Non-pigmented ciliary epithelial cell (primary cell): Measurements from ENCODE around the gene C19orf47.
A peak's percentile ranks its signal among the peaks of the same experiment; 100 is the strongest.

Experiments
- DNase-seq: peaks from one replicate; pipeline ENCODE4 v3.0.0-alpha.2; 2010; ENCODE audit warnings: low read depth

Gene C19orf47, protein sequence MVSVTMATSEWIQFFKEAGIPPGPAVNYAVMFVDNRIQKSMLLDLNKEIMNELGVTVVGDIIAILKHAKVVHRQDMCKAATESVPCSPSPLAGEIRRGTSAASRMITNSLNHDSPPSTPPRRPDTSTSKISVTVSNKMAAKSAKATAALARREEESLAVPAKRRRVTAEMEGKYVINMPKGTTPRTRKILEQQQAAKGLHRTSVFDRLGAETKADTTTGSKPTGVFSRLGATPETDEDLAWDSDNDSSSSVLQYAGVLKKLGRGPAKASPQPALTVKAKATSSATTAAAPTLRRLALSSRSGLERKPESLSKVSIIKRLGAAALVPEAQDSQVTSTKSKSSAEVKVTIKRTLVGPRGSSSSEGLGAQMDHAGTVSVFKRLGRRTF

DNA sequence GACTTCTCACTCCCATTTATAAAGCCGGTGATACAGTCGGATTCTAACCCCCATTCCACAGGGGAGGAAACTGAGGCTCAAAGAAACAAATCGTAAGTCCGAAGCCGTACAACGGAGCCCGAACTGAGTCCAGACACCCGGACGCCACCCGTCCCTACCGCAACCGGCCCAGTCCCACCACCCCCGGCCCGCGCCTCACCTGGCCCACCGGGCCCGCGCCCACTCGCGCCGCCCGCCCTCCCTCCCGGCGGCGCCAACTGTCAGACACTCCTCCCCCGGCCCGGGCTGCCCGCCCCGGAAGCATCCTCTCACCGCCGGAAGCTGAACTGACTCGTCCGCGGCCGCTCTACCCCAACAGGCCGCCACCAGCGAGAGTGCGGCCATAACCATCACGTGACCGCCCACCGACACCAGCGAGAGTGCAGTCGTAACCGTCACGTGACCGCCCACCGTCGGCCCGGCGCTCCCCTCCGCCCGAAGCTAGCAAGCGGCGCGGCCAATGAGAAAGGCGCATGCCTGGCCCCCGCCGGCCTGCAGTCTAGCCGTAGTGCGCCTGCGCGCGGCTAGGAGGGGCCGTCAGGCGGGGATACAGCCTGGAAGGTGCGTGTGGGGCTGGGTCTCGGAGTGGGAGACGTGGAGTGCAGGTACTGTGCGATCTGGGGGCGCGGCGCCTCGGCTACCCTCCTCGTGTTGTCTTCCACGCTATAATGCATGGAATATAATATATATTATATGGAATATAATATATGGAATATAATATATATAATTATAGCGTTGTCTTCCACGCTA lies at the start of gene C19orf47, which contains the start of gene PLD3:
Gene C19orf47, minus strand, starts transcription at position 273 of the 789 bp plus-strand sequence. CDS start 6,540 bp downstream, outside the sequence.
Gene PLD3, plus strand, starts transcription at position 571 of the 789 bp plus-strand sequence. CDS start 17,789 bp downstream, outside the sequence.
- peak; percentile 91 for DNase-seq

DNA sequence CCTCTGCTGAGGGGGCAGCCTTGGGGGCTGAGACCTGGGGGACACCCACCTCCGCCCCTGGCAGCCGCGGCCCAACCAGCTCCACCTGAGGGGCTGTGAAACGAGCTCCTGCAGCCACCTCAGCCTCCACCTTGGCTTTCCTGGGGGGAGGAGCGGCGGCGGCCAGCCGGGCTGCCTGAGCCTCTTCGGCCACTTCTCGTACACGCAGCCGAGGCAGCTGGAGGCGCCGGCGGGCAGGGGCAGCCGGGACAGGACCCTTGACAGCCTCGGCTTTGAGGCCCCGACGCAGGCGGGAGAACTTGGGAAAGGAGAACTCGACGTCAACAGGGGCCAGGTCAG lies 49.3 kb upstream of the C19orf47 start:
- no peak for DNase-seq

DNA sequence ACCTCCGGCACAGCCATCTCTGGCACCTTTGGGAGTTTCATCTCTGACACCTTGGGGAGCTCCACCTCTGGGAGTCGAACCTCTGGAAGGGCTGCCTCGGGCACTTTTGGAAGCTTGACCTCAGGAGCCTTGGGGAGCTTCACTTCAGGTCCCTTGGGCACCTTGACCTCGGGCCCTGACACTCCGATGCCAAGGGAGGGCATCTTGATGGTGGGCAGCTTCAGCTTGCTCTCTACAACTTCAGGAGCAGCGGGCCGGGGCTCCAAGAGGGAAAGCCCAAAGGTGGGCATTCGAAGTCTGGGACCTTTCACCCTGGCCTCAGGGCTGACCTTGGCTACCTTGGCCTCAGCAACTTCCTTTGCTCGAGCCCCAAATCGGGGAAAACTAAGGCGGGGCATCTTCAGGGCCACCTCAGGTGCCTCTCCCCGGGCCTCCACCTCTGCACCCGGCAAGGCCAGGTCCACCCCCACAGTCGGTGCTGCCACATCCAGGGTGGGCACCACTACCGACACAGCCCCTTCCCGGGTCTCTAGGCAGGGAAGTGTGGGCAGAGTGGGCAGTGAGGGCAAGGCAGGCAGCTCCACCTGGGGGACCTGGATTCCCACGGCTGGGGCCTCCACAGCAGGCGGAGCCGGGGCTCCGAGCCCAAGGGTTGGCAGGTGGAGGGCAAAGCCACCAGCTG lies 48.8 kb upstream of the C19orf47 start:
- DNase-seq, result no peak

DNA sequence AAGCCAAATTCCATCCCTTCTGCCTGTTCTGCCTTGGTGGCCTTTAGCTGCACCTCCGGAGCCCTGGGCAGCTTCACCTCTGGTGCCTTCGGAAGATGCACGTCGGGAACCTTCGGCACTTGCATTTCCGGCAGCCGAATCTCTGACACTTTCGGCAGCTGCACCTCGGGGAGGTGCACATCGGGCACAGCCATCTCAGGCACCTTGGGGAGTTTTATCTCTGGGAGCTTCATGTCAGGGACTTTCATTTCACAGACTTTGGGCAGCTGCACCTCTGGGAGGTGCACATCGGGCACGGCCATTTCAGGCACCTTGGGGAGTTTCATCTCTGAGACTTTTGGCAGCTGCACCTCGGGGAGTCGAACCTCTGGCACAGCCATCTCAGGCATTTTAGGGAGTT lies 47.8 kb upstream of the C19orf47 start:
- DNase-seq, result no peak

DNA sequence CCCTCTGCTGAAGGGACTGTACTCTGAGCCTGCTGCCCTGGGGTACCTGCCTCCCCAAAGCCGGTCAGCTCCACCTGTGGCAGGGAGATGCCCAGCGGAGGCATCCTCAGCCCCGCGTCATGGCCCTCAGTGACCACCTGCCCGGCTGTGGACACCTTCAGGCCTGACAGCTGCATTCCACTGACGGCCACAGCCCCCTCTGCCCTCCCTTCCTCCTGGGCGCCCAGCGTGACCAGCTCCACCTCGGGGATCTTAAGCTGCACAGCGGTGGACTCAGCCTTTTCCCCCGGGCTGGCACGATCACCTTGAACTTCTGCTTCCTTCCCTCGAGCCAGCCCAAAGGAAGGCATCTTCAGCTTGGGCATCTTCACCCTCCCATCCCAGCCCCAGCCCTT lies 46.6 kb upstream of the C19orf47 start:
- no peak for DNase-seq

DNA sequence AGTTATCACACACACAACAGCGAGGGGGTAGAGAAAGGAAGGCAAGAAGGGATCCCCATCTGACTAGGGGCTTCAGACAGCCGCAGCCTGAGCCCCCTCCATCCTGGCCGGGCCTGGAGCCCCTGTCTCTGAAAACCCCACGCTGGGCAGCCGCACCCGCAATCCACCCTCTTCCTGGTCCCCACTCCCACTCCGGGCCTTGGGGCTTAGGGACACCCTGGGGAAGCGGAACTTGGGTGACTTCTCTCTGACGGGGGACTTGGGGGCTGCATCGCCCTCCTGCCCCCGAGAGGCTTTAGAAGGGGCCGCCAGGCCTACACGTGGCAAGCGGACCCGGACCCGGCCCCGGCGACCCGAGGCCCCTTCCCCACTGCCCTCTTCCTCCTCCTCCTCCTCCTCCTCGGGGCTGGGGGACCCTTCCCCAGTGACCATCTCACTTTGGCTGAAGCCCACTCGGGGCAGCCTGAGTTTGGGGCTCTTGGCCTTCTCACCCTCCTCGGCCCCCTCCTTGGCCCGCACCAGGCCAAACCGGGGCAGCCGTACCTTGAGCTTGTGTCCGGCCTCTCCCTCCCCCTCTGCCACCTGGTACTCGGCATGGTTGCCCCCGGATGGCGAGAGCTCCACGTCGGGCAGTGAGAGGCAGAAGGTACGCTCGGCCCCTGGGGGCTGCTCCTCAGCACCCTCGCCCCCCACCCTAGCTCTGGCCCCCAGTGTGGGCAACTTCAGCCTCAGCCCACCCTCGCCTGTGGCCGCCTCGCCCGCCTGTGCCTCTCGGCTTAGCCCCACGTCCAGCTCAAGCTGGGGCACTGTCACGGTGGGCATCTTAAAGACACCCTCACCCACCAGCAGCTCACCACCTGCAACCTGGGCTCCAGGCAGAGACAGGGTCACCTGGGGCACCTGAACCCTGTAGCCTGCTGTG lies 46.0 kb upstream of the C19orf47 start:
- DNase-seq, result no peak

DNA sequence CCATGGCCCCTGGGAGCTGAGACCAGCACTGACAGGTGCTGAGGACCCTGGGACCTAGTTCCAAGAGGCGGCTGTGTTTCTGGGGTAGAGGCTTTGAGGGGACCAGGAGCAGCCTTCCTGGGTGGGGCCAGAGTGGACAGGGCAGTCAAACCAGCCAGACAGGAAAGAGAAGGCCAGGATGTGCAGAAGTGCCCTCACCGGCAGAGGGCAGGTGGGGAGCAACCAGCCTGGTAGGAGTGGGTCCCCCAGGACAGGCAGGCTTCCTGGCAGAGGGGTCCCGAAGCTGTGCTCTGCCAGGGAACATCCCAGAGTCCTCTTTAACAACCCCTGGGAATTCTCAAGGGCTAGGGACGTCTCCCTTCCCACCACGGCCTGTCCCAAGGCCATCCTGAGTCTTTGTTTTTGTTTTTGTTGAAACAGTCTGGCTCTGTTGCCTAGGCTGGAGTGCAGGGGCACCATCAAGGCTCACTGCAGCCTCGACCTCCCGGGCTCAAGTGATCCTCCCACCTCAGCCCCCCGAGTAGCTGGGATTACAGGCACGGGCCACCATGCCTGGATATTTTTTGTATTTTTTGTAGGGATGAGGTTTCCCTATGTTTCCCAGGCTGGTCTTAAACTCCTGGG lies 44.8 kb upstream of the C19orf47 start:
- no peak for DNase-seq

DNA sequence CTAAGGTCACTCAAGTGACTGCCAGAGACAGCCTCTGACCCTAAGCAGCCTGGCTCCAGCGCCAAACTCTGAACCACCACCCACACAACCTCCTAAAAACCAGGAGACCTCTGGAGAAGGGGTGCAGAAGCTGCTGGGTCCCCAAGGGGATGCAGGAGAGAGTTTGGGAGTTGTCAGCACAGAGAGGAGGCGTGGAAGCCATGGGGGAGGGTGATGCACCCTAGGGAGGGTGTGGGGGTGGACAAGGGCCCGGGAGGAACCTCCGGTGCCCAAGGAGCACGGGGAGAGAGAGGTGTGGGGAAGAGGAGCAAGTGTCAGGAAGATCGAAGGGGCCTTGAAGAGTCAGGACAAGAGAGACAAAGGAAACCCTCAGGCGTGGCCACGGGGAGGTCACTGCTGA lies 43.9 kb upstream of the C19orf47 start:
- no peak for DNase-seq

DNA sequence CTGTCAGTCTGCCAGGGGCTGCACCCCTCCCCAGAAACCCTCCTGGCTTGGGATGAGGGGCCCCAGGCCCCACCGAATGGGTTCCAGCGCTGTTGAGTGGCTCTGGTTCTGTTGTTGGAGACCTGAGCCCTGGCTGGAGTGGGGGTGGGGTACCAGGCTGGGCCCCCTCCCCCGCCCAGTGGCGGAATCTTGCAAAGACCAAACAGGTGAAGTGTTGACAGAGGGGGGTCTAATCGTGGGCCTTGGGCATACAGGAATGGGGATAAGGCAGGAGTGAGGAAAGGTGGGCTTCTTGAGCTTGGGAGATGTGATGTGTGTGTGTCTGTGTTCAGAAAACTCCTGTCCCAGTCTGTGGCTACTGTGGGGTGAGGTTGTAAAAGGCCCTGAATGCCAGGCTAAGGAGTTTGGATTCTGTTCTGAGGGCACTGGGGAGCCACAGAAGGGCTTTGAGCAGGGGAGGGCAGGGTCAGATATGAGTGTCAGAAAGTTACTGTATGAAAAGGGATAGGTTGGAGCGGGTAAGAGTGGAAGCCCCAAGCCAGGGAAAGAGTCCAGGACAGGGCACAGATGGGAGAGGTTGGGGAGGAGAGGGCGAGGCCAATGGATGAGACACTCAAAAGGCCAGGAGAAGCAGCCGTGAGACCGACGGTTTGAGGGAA lies 42.0 kb upstream of the C19orf47 start, which contains the start of gene HIPK4:
Gene HIPK4, minus strand, starts transcription at position 98 of the 659 bp plus-strand sequence. CDS start 279 bp downstream, outside the sequence.
- no peak for DNase-seq

DNA sequence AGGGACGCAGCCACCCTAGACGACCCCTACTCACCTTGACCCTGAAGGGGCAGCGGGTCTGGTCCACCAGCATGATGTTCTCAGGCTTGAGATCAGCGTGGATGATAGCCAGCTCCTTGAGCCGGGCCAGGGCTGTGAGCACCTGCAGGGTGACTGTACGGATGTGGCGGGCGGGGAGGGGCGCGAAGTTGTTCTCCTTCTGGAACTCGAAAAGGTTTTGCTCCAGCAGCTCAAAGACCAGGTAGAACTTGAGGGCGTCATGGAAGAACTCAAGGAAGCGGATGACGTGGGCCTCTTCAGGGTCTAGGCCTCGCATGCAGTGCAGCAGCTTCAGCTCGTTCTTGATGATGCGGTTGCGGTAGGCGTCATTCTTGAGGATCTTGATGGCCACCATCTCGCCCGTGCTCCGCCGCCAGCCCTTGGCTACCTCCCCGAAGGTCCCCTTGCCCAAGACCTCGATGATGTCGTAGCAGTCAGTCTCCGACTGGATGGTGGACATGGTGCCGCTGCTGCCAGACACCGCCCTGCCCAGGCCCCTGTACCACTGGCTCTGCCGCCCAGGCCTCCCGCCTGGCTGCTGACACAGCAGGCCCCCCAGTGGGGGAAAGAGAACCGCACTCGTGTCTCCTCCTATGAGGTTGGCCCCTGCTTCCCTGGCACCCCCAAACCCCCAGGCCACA lies 41.3 kb upstream of the C19orf47 start:
- DNase-seq, result no peak

DNA sequence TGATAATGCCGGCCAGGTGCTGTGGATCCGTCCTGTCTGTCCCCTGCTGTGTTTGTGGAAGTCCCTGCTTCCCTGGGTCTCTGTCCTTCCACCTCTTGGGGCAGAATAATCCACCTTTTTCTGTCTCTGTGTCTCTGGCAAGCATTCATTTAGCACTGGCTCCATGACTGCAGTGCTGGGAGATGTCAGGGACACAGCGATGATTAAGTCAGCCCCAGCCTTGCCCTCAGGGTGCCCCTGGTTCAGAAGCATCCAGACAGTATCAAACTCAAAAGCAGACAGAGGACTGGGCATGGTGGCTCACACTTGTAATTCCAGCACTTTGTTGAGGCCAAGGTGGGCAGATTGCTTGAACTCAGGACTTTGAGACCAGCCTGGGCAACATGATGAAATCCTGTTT lies 40.3 kb upstream of the C19orf47 start:
- no peak for DNase-seq

DNA sequence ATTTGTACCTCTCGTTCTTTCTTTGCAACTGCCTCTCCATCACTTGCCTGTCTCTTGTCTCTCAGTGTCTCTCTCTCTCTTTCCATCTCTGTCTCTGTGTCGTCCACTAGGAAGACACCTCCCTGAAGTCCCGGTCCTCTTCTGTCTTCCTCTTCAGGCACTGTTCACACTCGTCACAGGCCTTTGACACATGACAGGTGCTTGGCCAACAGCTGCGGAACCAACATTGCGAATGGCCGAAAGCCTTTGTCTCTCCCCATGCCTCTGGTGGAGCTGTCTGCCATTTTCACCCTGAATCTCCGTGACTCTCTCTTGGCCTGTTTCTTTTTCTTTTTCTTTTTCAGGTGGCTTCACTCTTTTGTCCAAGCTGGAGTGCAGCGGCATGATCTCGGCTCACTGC lies 39.0 kb upstream of the C19orf47 start:
- no peak for DNase-seq

DNA sequence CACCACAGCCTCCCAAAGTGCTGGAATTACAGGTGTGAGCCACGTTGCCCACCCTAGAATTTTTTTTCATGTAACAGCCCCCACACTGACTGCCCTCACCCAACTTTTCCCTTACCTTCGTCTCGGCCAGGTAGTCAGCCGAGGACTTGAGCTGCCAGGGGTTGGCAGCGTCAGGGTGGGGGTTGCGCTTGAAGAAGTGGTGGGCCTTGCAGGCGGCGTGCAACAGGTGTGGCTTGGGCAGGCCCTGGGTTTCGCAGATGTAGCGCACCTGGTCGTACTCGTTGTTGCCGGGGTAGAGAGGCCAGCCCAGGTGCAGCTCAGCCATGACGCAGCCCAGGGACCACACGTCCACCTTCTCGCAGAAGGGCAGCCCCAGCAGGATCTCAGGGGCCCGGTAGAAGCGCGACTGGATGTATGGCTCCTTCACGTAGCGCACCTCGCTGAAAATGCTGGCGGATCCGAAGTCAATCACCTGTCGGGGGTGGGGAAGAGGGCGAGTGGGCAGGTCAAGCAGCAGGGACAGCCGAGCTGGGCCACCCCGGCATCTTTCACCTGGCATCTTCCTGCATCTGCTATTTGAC lies 35.6 kb upstream of the C19orf47 start:
- DNase-seq, result no peak

DNA sequence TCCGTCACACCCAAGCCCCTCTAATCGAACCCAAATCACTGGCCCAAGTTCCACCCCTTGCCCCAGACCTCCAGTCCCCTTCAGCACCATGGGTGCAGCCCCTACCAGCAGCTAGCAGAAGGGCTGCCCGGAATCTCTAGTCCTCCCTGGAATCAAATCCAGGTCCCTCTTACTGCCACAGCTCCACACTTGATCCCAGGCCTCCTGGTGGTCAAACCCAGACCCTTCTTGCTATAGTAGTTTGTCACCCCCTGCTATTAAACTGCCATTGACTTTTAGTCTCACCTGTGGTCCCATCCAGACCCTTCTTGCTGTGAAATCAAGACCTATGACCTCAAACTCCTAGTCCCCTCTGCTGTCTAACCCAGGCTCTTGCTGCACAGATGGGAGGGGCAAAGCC lies 33.1 kb upstream of the C19orf47 start:
- no peak for DNase-seq

DNA sequence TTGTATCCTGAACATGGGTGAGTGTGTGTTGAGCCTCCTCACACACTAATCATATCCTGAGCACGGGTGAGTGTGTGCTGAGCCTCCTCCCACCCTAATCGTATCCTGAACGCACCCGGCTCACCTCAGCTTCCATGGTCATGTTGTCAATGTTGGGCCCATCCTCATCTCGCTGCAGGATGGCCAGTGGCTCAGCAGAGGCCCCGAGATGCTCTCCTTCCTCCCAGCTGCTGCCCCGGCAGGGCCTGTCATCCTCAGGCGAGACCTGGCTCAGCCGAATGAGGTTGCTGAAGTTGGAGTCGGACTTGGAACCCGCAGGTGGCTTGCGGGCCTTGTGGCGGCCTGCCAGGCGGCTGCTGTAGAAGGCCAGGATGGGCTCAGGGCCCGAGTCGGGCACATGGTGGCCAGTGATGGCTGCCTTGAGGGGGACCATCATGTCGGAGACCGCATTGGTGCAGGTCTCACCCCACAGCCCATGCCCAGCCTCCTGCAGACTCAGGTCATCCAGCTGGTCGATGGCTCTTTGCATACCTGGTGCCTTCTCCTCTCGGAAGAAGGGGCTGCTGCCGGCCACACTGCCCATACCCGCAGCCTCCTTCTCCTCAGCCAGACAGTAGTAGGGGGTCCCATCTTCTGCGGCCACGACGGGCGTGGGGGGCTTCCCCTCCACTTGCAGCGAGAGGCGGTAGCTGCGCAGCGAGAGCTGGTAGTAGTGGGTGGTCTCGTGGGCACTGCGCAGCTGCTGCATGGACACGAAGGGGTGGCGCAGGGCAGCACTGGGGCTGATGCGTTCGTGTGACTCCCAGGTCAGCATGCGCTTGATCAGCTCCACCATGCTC lies 32.2 kb upstream of the C19orf47 start:
- DNase-seq, result no peak

DNA sequence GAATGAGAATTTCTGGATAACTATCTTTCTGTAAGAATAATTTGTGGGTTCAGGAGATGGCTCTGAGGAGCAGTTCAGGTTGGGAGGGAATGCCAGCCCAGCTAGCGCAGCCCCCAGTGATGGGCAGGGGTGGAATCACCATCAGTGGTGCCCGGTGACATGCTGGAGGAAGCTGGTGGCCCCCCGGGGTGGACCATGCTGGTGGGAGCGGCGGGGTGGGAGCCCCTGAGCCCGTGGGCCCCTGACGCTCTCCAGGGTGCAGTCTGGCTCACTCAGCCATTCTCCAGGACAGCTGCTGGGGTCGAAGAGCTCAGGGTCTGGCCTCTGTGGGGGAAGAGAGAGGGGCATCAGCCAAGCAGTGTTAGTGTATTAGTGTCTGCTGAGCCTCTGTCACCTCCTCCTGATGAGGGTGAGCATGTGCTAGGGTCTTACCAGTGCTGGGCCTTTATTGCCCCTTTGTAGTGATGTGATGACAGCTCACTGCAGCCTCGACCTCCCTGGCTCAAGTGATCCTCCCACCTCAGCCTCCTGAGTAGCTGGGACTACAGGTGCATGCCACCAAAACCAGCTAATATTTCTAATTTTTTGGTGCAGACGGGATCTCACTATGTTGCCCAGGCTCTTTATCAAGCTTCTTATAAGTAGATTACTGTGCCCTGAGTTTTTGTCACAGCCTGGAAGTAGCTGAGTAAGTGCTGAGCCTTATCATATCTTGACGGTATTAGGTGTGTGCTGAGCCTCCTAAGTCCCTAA lies 31.4 kb upstream of the C19orf47 start:
- DNase-seq, result no peak

DNA sequence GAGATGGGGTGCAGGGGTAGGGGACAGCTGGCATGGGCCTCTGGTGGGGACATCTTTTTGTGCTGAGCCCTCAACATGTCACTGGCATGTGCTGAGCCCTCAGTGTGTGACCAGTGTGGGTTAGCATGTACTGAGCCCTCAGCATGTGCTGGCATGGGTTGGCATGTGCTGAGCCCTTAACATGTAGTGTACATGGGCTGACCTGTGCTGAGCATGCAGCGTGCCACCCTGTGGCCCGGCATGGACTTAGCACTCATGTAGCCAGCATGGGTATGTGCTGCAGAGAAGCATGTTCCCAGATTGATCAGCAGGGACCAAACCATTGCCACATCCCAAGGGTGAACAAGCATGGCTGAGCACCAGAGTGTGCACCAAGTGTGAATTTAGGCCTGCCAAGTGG lies 30.3 kb upstream of the C19orf47 start:
- DNase-seq, result no peak

DNA sequence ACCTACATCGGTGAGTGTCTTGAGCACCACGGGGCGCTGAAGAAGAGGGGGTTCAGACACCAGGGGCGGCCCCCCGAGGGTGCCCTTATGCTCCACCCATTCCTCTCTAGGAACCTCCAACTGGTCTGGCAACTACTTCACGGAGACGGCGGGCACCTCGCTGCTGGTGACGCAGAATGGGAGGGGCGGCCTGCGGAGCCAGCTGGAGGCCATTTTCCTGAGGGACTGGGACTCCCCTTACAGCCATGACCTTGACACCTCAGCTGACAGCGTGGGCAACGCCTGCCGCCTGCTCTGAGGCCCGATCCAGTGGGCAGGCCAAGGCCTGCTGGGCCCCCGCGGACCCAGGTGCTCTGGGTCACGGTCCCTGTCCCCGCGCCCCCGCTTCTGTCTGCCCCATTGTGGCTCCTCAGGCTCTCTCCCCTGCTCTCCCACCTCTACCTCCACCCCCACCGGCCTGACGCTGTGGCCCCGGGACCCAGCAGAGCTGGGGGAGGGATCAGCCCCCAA lies 29.7 kb upstream of the C19orf47 start:
- DNase-seq, result no peak
